Head of caudate nucleus (tissue), 42 donors: ENCODE data around the gene MARF1.
"Not testable (repeated sequence)": the region's sequence is repeated elsewhere in the genome, so short reads cannot be mapped to it uniquely, and the experiment has no call there.

Experiments
- DNase-seq, 42 donors: peaks; one replicate each; pipeline versions ENCODE4 v3.0.0 to v3.0.0-alpha.2; 2020 to 2021; ENCODE audit warnings: mixed read lengths in 7 of 42
- intact Hi-C: fragments of 100-400 bp; cut with DNase I; formaldehyde crosslinking; loops from one replicate; pipeline ENCODE4 v1.15.0; 2022

The MARF1 gene

GRCh38 chr16:15586716-15587115 is 56.2 kb downstream of the MARF1 start:
- DNase-seq: no peak
- intact Hi-C loops: no loop called here

GRCh38 chr16:15585956-15586355 is 57.0 kb downstream of the MARF1 start:
- intact Hi-C loops: no loop called here
- no peak for DNase-seq

- DNase-seq: no peak
- intact Hi-C loops: no loop called here
Measured at GRCh38 chr16:15583526-15583925, 59.4 kb downstream of the MARF1 start.

DNA sequence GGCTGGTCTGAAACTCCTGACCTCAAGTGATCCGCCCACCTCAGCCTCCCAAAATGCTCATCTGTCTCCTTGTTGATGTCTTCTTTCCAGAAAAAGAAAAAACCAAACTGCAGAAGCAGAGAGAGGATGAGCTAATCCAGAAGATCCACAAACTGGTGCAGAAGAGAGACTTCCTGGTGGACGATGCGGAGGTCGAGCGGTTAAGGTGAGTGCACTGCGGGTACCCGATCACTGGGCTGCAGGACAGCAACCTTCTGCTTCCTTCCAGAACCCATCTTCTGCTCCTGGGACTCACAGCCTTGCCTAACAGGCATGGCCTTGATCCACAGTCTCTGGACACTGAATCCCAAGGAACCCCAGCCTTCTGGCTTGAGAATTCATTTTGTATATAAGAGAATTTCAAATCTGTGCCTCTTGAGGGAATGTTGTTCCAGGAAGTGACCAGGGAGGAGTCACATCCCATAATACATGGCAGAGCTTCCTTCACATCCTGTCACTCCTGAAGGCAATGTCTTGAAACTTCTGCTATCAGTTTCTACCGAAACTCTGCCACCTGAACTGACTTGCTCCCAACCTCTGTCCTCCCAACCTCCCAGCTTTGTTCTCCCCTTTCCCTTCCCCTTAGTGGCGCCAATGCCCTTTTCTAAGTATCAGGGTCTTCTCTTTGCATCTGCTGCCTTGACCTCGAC is 61.7 kb downstream of the MARF1 start:
- DNase-seq: no peak
- intact Hi-C loops: no loop called here

- no peak for DNase-seq
- intact Hi-C loops: no loop called here
Measured at GRCh38 chr16:15578824-15579223, 64.1 kb downstream of the MARF1 start.

GRCh38 chr16:15576960-15577958 is 65.7 kb downstream of the MARF1 start:
- intact Hi-C loops: no loop called here
- no peak for DNase-seq

DNA sequence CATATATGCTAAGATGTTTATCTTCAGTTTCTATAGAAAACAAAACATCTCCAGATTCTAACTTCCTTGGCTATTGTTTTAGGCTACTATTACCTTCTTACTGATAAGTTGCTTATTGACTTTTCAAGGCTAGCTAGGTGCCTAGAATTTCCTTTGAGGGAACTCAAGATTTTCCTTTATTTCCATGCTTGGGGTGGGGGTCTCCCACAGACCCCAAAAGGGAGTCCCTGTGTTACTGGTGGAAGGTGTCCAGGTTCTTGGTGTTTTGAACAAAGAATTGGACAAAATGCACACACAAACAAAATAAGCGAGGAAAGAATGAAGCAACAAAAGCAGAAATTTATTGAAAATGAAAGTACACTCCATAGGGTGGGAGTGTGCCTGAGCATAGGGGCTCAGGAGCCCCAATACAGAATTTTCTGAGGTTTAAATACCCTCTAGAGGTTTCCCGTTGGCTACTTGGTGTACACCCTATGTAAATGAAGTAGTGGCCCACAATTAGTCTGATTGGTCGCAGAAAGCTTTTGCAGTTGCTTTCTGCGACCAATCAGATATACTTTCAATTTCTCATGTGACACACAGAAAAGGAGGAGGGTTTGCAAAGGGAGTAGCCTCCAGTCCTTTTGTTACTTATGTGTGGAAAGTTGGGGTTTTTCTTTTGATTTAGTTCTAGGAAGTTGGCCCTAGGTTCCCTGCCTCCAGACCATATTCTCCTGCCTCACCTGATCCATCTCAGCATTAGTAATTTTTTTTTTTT is 67.5 kb downstream of the MARF1 start:
- no peak for DNase-seq
- intact Hi-C loops: no loop called here

DNA sequence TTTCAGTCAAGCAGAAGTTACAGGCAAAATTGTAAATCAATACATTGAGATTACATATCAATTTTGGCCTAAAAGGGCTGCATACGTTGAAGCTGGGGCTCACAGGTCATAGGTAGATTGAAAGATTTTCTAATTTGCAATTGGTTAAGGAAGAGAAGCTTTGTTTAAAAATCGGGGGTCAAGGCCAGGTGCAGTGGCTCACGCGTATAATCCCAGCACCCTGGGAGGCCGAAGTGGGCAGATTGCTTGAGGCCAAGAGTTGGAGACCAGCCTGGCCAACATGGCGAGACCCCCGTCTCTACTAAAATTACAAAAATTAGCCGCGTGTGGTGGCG is 68.4 kb downstream of the MARF1 start:
- intact Hi-C loops: no loop called here
- no peak for DNase-seq

DNA sequence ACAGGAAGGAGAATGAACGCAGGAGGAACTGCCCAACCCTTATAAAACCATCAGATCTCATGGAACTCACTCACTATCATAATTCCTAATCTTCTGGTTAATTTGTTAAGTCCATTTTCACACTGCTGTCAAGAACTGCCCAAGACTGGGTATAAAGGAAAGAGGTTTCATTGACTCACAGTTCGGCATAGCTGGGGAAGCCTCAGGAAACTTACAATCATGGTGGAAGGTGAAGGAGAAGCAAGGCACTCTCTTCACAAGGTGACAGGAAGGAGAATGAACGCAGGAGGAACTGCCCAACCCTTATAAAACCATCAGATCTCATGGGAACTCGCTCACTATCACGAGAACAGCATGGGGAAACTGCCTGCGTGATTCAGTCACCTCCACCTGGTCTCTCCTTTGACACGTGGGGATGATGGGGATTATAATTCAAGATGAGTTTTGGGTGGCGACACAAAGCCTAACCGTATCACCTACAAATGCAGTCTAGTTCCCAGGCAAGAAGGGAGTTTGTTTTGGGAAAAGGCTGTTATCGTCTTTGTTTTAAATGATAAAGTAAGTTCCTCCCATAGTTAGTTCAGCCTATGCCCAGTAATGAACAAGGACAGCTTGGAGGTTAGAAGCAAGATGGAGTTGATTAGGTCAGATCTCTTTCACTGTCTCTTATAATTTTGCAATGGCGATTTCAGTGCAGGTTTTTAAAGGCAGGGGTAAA is 68.9 kb downstream of the MARF1 start:
- intact Hi-C loops: not testable (repeated sequence)

DNA sequence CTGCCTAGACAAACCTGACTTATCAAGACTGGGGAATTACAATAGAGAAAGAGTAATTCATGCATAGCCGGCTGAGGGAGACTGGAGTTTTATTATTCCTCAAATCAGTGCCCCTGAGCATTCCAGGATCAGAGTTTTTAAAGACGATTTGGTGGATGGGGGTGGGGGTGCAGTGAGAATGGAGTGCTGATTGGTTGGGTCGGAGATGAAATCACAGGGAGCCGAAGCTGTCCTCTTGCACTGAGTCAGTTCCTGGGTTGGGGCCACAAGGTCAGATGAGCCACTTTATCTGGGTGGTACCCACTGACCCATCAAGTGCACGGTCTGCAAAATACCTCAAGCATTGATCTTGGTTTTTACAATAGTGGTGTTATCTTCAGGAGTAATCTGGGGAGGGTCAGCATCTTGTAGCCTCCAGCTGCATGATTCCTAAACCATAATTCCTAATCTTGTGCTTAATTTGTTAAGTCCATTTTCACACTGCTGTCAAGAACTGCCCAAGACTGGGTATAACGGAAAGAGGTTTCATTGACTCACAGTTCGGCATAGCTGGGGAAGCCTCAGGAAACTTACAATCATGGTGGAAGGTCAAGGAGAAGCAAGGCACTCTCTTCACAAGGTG is 69.6 kb downstream of the MARF1 start:
- no peak for DNase-seq
- intact Hi-C loops: no loop called here

More for the DNA sequence above, 68.9 kb downstream of the MARF1 start:
- DNase-seq: not testable (repeated sequence)

DNA sequence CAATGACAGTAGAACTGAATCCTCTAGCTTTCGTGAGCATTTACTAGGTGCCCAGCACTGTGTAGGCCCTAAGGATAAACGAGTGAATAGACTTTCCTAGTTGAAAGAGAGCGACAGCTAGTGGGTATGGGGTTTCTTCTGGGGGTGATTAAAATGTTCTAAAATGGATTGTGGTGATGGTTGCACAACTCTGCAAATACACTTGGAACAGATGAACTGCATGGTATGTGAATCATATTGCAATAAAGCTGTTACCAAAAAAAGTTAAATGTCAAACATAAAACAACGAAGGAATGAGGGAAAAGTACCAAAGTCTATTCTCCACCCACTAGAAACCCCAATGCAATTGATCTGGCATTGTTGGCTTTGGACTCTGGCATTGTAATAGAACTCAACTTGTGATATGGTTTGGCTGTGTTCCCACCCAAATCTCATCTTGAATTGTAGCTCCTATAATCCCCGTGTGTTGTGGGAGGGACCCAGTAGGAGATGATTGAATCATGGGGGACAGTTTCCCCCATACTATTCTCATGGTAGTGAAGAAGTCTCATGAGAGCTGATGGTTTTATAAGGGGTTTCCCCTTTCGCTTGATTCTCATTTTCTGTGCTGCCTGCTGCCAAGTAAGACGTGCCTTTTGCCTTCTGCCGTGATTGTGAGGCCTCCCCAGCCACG is 70.5 kb downstream of the MARF1 start:
- no peak for DNase-seq
- intact Hi-C loops: no loop called here

DNA sequence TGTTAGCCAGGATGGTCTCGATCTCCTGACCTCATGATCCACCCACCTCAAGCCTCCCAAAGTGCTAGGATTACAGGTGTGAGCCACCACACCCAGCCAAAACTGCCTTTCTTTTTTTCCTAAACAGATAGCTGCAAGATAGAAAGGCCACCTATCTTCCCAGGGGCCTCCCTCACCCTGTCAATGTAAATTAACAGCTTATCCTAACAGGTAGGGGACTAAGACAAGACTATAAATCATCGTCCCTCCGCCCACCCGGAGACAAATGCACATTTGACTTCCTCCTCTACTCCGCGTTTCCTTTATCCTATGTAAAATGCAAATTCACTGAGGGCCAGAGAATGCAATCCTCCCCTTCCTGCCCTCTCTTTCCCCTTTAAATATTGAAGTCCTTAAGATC is 71.4 kb downstream of the MARF1 start:
- intact Hi-C loops: no loop called here
- DNase-seq: no peak

DNA sequence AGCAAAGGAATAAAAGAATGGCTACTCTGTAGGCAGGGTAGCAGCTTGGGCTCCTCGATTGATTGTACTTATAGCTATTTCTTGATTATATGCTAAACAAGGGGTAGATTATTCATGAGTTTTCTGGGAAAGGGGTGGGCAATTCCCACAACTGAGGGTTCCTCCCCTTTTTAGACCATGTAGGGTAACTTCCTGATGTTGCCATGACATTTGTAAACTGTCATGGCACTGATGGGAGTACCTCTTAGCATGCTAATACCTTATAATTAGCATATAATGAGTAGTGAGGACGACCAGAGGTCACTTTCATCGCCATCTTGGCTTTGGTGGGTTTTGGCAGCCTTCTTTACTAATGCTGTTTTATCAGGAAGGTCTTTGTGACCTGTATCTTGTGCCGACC is 72.3 kb downstream of the MARF1 start:
- not testable (repeated sequence) for DNase-seq

DNA sequence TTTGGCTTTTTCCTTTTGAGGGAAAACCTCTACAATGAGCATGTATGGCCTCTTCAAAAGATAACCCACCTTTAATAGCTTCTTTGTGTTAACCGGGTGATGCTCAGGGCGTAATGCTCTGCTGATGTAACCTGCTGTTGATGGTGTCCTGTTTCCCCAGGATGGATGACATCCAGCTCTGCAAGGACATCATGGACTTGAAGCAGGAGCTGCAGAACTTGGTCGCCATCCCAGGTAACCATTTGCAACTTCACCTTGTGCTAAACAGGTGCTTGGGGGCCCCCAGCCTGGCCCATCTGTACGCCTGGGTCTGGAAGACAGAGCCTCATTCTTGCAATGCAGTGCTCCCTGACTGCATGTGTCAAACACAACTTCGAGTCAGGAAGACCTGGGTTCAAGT is 75.1 kb downstream of the MARF1 start:
- intact Hi-C loops: no loop called here

More for the DNA sequence above, 72.3 kb downstream of the MARF1 start:
- intact Hi-C loops: not testable (repeated sequence)

GRCh38 chr16:15566095-15566494 is 76.9 kb downstream of the MARF1 start:
- DNase-seq: no peak
- intact Hi-C loops: no loop called here

More for the DNA sequence above, 75.1 kb downstream of the MARF1 start:
- DNase-seq: no peak

DNA sequence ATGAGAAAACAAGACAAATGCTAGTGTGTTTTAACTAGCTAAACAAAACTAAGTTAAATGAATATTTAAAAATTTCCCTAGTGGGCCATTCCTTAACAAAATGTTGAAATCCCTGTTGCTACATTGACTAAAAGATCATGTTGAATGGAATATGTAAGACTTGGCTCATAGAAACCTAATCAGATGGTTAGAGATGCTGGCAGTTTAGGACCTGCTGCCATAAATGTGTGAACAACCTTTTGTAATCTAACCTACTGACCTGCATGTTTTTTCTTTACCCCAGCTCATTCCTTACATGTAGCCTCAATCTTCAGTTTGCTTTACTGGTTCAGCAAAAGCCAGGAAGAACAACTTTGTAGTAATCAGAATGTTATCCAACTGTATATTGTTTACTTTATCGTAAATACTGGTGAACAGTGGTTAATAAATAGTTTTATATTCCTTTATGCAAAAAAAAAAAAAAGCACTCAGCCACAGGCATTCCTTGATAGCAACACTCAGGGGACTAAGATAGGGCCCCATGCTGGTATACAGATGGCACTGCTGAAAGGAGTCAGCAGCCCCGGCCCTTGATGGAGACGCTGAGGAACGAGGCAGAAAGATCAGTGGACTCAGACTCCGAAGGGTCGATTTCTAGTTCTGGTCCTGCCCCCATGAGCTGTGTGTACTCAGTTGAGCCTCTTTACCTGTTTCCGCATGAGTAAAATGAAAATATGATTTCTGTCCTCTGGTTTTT is 78.2 kb downstream of the MARF1 start:
- intact Hi-C loops: no loop called here
- DNase-seq: no peak

- DNase-seq: no peak
- intact Hi-C loops: no loop called here
Measured at GRCh38 chr16:15559176-15559575, 83.8 kb downstream of the MARF1 start.
